Fibroblast of mammary gland (primary cell): ENCODE data around the gene GNAQ.
"Not testable (repeated sequence)": the region's sequence is repeated elsewhere in the genome, so short reads cannot be mapped to it uniquely, and the experiment has no call there.

ENCODE experiments used
- DNase-seq: peaks from one replicate; pipeline ENCODE4 v3.0.0-alpha.2; 2010; ENCODE audit warnings: low read depth
- H3K4me3 ChIP-seq: 2 replicates; pipeline ENCODE4 v1.5.1; 2011; ENCODE audit warnings: low read depth, mild to moderate bottlenecking, low read length, moderate library complexity; ENCODE audit not compliant: control insufficient read depth
- CTCF ChIP-seq: conservative IDR thresholded peaks from 2 replicates; pipeline ENCODE4 v1.5.1; 2011; ENCODE audit warnings: low read depth, low read length, inconsistent platforms; ENCODE audit not compliant: control insufficient read depth, insufficient read depth

Gene GNAQ

GRCh38 chr9:77697238-77697984 is 334.2 kb downstream of the GNAQ start:
- no peak for TF ChIP-seq CTCF
- H3K4me3 ChIP-seq: no peak overlapping the region
- no peak for DNase-seq

- DNase-seq, H3K4me3 ChIP-seq: not testable (repeated sequence)
Measured at GRCh38 chr9:77690723-77691122, 340.9 kb downstream of the GNAQ start.

- peak; percentile 37 for DNase-seq
- not testable (repeated sequence) for H3K4me3 ChIP-seq
Measured at GRCh38 chr9:77690119-77690518, 341.5 kb downstream of the GNAQ start.

- not testable (repeated sequence) for H3K4me3 ChIP-seq, DNase-seq
Measured at GRCh38 chr9:77687737-77688136, 343.9 kb downstream of the GNAQ start.

GRCh38 chr9:77680581-77680980 is 351.0 kb downstream of the GNAQ start:
- no peak for DNase-seq
- no peak for TF ChIP-seq CTCF
- no peak overlapping the region for H3K4me3 ChIP-seq

- no peak overlapping the region for H3K4me3 ChIP-seq
- no peak for DNase-seq
- no peak for TF ChIP-seq CTCF
Measured at GRCh38 chr9:77679661-77680368, 351.8 kb downstream of the GNAQ start.

- H3K4me3 ChIP-seq: no peak overlapping the region
- peak; percentile 14 for DNase-seq
- no peak for TF ChIP-seq CTCF
Measured at GRCh38 chr9:77679088-77679487, 352.5 kb downstream of the GNAQ start.

GRCh38 chr9:77677957-77678535 is 353.6 kb downstream of the GNAQ start:
- no peak for DNase-seq
- TF ChIP-seq CTCF: no peak
- H3K4me3 ChIP-seq: no peak overlapping the region
